Stomach (tissue), 9 donors: ENCODE results near the gene ANKRD52. TPM values are rescaled to one million over a fixed set of nuclear protein-coding genes. Genes with fewer than 3 reads are reported as not detected.

ENCODE experiments used
- DNase-seq, 2 donors: peaks; one replicate each; pipeline versions ENCODE4 v3.0.0 to v3.0.0-alpha.2; 2013 to 2019
- H3K27ac ChIP-seq, 5 donors: fragments of 200-600 bp in 4 of 5; sonication (generic) in 4 of 5; one replicate each; pipeline ENCODE4 v1.5.1; 2013 to 2019; ENCODE audit warnings: mild to moderate bottlenecking in 1 of 5, moderate library complexity in 1 of 5
- H3K27me3 ChIP-seq, 3 donors: fragments of 200-600 bp; sonication (generic); one replicate each; pipeline ENCODE4 v1.5.1; 2017 to 2019; ENCODE audit warnings: mixed run types in 1 of 3
- H3K36me3 ChIP-seq, 4 donors: fragments of 200-600 bp; sonication (generic); 1 replicate in 3 of 4; 2 replicates in 1 of 4; pipeline ENCODE4 v1.5.1; 2016 to 2019
- H3K4me1 ChIP-seq, 4 donors: fragments of 200-600 bp; sonication (generic); one replicate each; pipeline ENCODE4 v1.5.1; 2016 to 2019
- H3K4me3 ChIP-seq, 4 donors: fragments of 200-600 bp; sonication (generic) in 3 of 4; one replicate each; pipeline ENCODE4 v1.5.1; 2016 to 2019; ENCODE audit warnings: mild to moderate bottlenecking in 1 of 4
- H3K9me3 ChIP-seq, 4 donors: fragments of 200-600 bp; sonication (generic); one replicate each; pipeline ENCODE4 v1.5.1; 2016 to 2019
- EP300 ChIP-seq: sonication (generic); formaldehyde crosslinking; IDR thresholded peaks from one replicate; pipeline ENCODE4 v1.6.1; 2017; ENCODE audit warnings: antibody characterized with exemption
- POLR2A ChIP-seq, 4 donors: fragments of 450-650 bp; IDR thresholded peaks; one replicate each; pipeline ENCODE4 v1.6.1; 2016; ENCODE audit warnings: antibody characterized with exemption in 4 of 4, control low read depth in 2 of 4, mild to moderate bottlenecking in 1 of 4, moderate library complexity in 1 of 4
- POLR2AphosphoS5 ChIP-seq, 3 donors: sonication (generic); formaldehyde crosslinking; IDR thresholded peaks; one replicate each; pipeline ENCODE4 v1.6.1; 2016; ENCODE audit warnings: antibody characterized with exemption in 3 of 3
- WGBS, 5 donors: extraction: QIAGEN DNeasy Blood & Tissue Kit in 3 of 5; methylation state at CpG; one replicate each; pipeline versions ENCODE4 v1.1.5 to v1.1.7; 2013 to 2018; 5-methylcytosine and 5-hydroxymethylcytosine counted together
- intact Hi-C: fragments of 100-400 bp; cut with DNase I; formaldehyde crosslinking; loops from one replicate; pipeline ENCODE4 v1.15.1; 2023; ENCODE audit warnings: low total_unique reads
- polyA plus RNA-seq, 3 donors: library from polyadenylated mRNA; stranded (reverse); fragments of 200-250 nt; gene quantifications; one replicate each; pipeline ENCODE4 v1.2.3, GENCODE V29; 2013
- total RNA-seq, 5 donors: library from RNA; depleted of rRNA; stranded (reverse); fragments of >200 nt; gene quantifications; one replicate each; pipeline versions ENCODE4 v1.1.0 to v1.2.3, GENCODE V29; 2014 to 2016
- TF ChIP-seq, protein P1 (sequence below), 7 experiments: fragments of 450-650 bp in 4 of 7; fragments of 200-600 bp in 3 of 7; sonication (generic) in 3 of 7; IDR thresholded peaks; one replicate each; pipeline ENCODE4 v1.5.1; 2016 to 2019; ENCODE audit warnings: antibody characterized with exemption in 7 of 7, control low read depth in 2 of 7, mild to moderate bottlenecking in 1 of 7
- donor health status: healthy with polysubstance abuse.
- donor health status: Bipolar disorder and iron deficiency.
- donor health status: healthy.

ANKRD52 gene
- total and polyA plus RNA-seq, 8 donors = 2.3 to 28.3 (median 10.4) TPM

DNA sequence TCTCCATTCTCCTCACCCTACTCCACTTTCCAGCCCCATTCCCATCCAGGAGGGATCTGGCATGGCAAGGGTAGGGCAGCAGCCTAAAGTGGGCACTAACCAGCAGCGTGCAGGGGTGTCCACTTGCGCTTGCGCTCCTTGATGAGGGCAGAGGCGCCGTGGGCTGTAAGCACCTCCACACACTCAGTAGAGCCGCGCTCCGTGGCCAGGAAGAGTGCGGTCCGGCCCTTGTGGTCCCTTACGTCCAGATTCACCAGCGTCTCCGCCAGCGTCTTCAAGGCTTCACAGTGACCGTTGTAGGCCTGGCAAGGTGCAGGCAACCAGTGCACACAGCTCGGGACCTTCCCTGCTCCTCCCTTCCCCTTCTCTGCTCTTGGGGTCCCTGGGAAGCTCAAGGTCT lies 10.3 kb downstream of the ANKRD52 start:
- no peak for DNase-seq
- H3K9me3 ChIP-seq = no peaks in the 10 kb centered on the region
- no peak overlapping the region for H3K27ac ChIP-seq
- TF ChIP-seq EP300 = no peak
- no peak for TF ChIP-seq POLR2A (IDR thresholded peaks at IDR 0.05)
- TF ChIP-seq POLR2AphosphoS5 (IDR thresholded peaks at IDR 0.05) = no peak
- TF ChIP-seq, protein P1, sequence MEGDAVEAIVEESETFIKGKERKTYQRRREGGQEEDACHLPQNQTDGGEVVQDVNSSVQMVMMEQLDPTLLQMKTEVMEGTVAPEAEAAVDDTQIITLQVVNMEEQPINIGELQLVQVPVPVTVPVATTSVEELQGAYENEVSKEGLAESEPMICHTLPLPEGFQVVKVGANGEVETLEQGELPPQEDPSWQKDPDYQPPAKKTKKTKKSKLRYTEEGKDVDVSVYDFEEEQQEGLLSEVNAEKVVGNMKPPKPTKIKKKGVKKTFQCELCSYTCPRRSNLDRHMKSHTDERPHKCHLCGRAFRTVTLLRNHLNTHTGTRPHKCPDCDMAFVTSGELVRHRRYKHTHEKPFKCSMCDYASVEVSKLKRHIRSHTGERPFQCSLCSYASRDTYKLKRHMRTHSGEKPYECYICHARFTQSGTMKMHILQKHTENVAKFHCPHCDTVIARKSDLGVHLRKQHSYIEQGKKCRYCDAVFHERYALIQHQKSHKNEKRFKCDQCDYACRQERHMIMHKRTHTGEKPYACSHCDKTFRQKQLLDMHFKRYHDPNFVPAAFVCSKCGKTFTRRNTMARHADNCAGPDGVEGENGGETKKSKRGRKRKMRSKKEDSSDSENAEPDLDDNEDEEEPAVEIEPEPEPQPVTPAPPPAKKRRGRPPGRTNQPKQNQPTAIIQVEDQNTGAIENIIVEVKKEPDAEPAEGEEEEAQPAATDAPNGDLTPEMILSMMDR (IDR thresholded peaks at IDR 0.05) = no peak
- H3K36me3 ChIP-seq = peaks cover 89 to 100% (median 100%) of the 10 kb centered on the region in 4 donors
- WGBS, 5 donors = 93 to 96% (median 96%) methylated on average over 13 to 16 of the region's 16 CpGs
- H3K4me3 ChIP-seq = no peak overlapping the region
- no peaks in the 10 kb centered on the region for H3K27me3 ChIP-seq
- no peaks in the 10 kb centered on the region for H3K4me1 ChIP-seq
- intact Hi-C loops = no loop called here

DNA sequence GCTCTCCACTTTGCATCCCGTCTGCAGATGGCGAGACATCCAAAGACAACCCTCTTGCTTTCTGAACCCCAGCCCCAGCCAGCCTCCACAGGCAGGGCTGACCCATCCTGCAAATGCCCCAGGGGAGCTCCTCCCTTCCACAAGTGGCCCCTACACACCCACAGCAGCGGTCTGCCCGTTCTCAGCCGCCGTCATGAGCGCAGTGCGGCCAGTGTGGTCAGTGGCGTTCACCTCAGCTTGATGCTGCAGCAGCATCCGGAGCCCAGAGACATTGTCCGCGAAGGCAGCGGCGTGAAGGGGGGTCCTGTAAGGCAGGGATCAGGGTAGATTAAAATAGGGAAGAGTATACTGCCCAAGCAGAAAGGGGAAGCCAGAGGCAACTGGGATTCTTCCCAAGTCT lies 13.7 kb downstream of the ANKRD52 start:
- Histone ChIP-seq H3K9me3 (no peaks in the 10 kb centered on the region), H3K27me3 (no peaks in the 10 kb centered on the region), H3K4me1 (no peaks in the 10 kb centered on the region), H3K36me3 (peaks cover 90 to 100% (median 100%) of the 10 kb centered on the region in 4 donors), H3K27ac (no peak overlapping the region), H3K4me3 (no peak overlapping the region)
- intact Hi-C loops = no loop called here
- TF ChIP-seq EP300 (no peak), POLR2AphosphoS5 (IDR thresholded peaks at IDR 0.05) (no peak), POLR2A (IDR thresholded peaks at IDR 0.05) (no peak)
- TF ChIP-seq, protein P1 (IDR thresholded peaks at IDR 0.05) = no peak
- 82 to 92% (median 91%) methylated on average over 14 of the region's 14 CpGs for WGBS, 5 donors
- DNase-seq = no peak

DNA sequence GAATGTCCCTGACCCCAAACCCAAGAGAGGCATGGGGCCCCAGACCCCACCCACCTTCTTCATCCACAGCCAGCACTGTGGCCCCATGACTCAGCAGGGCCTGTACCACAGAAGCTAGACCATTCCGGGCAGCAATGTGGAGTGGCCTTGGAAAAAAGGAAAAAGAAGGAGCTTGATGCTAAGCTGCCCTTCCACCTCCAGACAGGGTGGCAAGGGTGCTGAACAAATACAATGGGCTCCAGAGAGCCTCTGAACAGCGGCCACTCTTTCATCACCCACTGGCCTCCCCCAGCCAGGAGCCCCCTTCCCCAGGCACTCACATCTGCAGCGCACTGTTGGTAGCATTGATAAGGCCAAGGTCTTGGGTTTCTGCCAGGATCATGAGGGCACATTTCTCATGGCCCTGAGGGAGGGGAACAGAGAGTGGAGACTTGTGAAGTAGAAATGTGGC lies 14.4 kb downstream of the ANKRD52 start:
- no peaks in the 10 kb centered on the region for H3K27me3 ChIP-seq
- DNase-seq = peak; percentile 28 to 70
- TF ChIP-seq POLR2AphosphoS5 (IDR thresholded peaks at IDR 0.05) = no peak
- TF ChIP-seq POLR2A (IDR thresholded peaks at IDR 0.05) = no peak
- no peak for TF ChIP-seq EP300
- TF ChIP-seq, protein P1 (IDR thresholded peaks at IDR 0.05) = no peak
- 33 to 64% (median 47%) methylated on average over 3 of the region's 3 CpGs for WGBS, 5 donors
- no peak overlapping the region for H3K4me3 ChIP-seq
- H3K4me1 ChIP-seq = no peaks in the 10 kb centered on the region
- no peaks in the 10 kb centered on the region for H3K9me3 ChIP-seq
- intact Hi-C loops = no loop called here
- peaks cover 88 to 100% (median 100%) of the 10 kb centered on the region in 4 donors for H3K36me3 ChIP-seq
- H3K27ac ChIP-seq = no peak overlapping the region

DNA sequence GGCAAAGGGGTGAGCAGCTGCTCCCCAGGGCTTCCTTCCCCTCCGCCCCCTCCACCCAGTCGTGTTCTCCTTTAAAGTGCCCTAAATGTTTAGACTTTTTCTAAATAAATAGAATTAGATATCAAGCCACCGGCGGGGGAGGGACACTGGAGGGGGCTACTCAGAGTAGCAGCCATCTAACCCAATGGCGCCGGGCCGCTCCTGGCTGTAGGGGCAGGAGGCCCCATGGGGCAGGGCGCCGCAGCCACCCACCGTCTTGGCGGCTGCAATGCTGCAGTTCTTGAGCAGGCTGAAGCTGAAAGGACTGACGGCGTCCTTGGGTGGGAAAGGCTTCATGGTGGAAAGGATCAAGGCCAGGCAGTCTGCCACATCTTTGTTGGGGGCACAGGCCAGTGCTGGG lies 15.2 kb downstream of the ANKRD52 start:
- H3K9me3 ChIP-seq = no peaks in the 10 kb centered on the region
- no peak overlapping the region for H3K27ac ChIP-seq
- 75 to 89% (median 84%) methylated on average over 5 to 13 of the region's 13 CpGs for WGBS, 5 donors
- no peak for DNase-seq
- H3K4me1 ChIP-seq = no peaks in the 10 kb centered on the region
- intact Hi-C loops = no loop called here
- H3K4me3 ChIP-seq = no peak overlapping the region
- peaks cover 80 to 100% (median 99%) of the 10 kb centered on the region in 4 donors for H3K36me3 ChIP-seq
- TF ChIP-seq EP300 (no peak), POLR2AphosphoS5 (IDR thresholded peaks at IDR 0.05) (no peak), POLR2A (IDR thresholded peaks at IDR 0.05) (no peak)
- TF ChIP-seq, protein P1 (IDR thresholded peaks at IDR 0.05) = no peak
- no peaks in the 10 kb centered on the region for H3K27me3 ChIP-seq
